Kidney epithelial cell (primary cell): ENCODE results near the gene HTR7. TPM values are rescaled to one million over a fixed set of nuclear protein-coding genes. Genes with fewer than 3 reads are reported as not detected.

ENCODE experiments used
- DNase-seq: peaks from one replicate; pipeline ENCODE4 v3.0.0-alpha.2; 2010; ENCODE audit warnings: low read depth
- H3K27me3 ChIP-seq: 2 replicates; pipeline ENCODE4 v1.6.0; 2011; ENCODE audit warnings: low read length; ENCODE audit not compliant: control insufficient read depth, insufficient read depth
- H3K36me3 ChIP-seq: 2 replicates; pipeline ENCODE4 v1.5.1; 2011; ENCODE audit warnings: low read length; ENCODE audit not compliant: control insufficient read depth, insufficient read depth
- H3K4me3 ChIP-seq: 2 replicates; pipeline ENCODE4 v1.5.1; 2011; ENCODE audit warnings: low read depth, mild to moderate bottlenecking, control low read depth, low read length
- total RNA-seq: library from RNA; depleted of rRNA; stranded (reverse); fragments of >200 nt; gene quantifications from 2 replicates; pipeline ENCODE4 v1.2.3, GENCODE V29; 2015
- TF ChIP-seq, protein P1 (sequence below): IDR thresholded peaks from 2 replicates; pipeline ENCODE4 v1.5.1; 2011; ENCODE audit warnings: mild to moderate bottlenecking, moderate library complexity, low read length, control low read depth, inconsistent platforms; ENCODE audit not compliant: insufficient read depth, poor library complexity, severe bottlenecking

The HTR7 gene
- total RNA-seq, 1 donor from 2014 or later, result 0.17 TPM

DNA sequence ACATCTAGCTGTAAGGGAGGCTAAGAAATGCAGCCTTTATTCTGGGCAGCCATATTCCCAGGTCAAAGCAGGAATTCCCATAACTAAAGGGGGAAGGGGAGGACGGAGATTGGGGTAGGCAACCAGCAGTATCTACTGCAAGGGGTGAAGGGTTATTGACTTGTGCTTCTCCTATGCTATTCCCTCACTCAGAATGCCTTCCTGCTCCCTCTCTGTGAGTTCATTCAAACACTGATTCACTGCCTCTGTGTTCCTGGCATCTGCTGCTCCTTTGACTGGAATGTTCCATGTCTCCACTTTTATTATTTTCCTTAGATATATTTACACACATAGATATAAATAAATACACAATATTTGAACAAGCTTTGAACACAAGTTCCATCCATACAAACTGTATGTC, 11.1 kb downstream of the HTR7 start:
- no peak for DNase-seq
- Histone ChIP-seq H3K4me3 (no peak overlapping the region), H3K36me3 (no peaks in the 10 kb centered on the region), H3K27me3 (no peaks in the 10 kb centered on the region)
- TF ChIP-seq, protein P1, sequence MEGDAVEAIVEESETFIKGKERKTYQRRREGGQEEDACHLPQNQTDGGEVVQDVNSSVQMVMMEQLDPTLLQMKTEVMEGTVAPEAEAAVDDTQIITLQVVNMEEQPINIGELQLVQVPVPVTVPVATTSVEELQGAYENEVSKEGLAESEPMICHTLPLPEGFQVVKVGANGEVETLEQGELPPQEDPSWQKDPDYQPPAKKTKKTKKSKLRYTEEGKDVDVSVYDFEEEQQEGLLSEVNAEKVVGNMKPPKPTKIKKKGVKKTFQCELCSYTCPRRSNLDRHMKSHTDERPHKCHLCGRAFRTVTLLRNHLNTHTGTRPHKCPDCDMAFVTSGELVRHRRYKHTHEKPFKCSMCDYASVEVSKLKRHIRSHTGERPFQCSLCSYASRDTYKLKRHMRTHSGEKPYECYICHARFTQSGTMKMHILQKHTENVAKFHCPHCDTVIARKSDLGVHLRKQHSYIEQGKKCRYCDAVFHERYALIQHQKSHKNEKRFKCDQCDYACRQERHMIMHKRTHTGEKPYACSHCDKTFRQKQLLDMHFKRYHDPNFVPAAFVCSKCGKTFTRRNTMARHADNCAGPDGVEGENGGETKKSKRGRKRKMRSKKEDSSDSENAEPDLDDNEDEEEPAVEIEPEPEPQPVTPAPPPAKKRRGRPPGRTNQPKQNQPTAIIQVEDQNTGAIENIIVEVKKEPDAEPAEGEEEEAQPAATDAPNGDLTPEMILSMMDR, result no peak

DNA sequence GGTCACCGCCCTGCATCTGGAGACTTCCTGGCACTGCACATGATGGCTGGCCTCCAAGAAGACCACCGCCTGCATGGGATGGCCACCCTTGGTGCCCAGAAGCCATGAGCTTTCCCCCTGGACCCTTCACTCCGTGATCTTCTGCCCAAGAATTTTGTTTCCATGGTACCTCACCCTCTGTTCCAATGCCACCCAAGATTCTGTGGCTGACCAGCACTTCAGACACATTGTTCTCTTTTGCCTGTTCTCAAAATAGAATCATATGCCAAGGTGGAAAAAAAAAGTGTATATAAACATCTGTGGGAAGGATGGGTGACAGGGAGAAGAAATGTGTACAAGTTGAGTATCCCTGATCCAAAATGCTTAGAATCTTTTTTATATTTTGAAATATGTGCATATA, 12.1 kb downstream of the HTR7 start:
- Histone ChIP-seq H3K27me3 (no peaks in the 10 kb centered on the region), H3K36me3 (no peaks in the 10 kb centered on the region), H3K4me3 (no peak overlapping the region)
- no peak for DNase-seq
- TF ChIP-seq, protein P1, result no peak

DNA sequence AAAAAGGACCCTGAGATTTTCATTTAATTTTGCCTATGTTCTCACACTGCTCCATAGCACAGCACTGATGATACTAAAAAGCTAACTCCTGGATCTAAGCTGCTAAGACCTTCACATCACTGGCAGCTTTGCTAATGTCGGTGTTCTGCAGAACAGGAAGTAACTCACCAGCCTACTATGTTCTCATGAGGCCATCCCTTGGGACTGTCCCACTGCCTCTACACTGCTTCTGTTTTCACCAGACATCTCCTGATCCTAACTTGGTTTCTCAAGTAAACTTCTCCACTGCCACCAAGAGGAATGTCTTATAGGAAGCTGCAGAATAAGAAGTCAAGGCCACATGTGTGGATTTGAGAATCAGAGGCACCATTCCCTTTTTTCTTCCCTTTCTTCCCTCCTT, 15.1 kb downstream of the HTR7 start:
- H3K4me3 ChIP-seq, result no peak overlapping the region
- no peak for DNase-seq
- H3K36me3 ChIP-seq, result no peaks in the 10 kb centered on the region
- no peaks in the 10 kb centered on the region for H3K27me3 ChIP-seq
- TF ChIP-seq, protein P1, result no peak

DNA sequence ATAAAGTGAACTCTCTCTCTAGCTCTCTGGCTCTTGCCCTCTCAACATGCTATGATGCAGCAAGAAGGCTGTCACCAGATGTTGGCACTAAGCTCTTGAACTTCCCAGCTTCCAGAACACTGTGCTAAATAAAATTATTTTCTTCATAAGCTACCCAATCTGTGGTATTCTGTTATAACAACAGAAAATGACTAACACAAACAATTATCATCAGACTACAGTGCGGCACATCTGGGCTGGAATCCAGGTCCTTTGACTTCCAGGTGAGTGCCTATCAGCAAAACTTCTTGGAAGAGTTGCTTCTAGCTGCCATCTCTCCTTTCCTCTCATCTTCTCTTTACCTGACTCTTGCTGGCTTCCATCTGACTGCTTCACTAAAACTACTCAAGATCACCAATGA, 20.4 kb downstream of the HTR7 start:
- Histone ChIP-seq H3K4me3 (no peak overlapping the region), H3K36me3 (no peaks in the 10 kb centered on the region), H3K27me3 (no peaks in the 10 kb centered on the region)
- DNase-seq, result no peak
- TF ChIP-seq, protein P1, result no peak

DNA sequence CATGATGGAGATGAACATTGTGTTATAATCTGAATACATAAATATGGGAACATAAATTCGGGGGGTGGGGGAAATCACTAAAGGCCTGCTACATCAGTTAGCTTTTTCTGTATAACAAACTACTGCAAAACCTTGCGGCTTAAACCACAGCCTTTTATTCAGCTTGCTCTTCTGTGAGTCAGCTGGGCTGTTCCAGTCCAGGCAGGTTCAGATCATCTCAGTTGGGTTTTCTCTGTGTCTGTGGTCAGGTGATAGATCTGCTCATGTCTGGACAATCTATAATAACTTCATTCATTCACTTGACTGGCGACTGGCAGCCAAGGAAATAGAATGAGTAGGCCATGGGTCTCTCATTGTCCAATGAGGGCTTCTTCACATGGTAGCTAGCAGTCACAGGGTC, 23.5 kb downstream of the HTR7 start:
- TF ChIP-seq, protein P1, result no peak
- H3K27me3 ChIP-seq, result no peaks in the 10 kb centered on the region
- DNase-seq, result no peak
- H3K36me3 ChIP-seq, result no peaks in the 10 kb centered on the region
- no peak overlapping the region for H3K4me3 ChIP-seq

DNA sequence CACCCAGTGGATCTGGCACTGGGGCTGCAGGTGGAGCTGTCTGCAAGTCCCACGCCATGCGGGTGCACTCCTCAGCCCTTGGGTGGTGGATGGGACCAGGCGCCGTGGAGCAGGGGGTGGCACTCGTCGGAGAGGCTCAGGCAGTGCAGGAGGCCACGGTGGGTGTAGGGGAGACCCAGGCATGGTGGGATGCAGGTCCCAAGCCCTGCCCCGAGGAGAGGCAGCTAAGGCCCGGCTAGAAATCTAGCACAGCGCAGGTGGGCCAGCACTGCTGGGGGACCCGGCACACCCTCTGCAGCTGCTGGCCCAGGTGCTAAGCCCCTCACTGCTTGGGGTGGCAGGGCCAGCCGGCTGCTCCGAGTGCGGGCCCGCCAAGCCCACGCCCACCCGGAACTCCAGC, 25.7 kb downstream of the HTR7 start:
- H3K4me3 ChIP-seq, result no peak overlapping the region
- DNase-seq, result no peak
- H3K36me3 ChIP-seq, result no peaks in the 10 kb centered on the region
- TF ChIP-seq, protein P1, result no peak
- no peaks in the 10 kb centered on the region for H3K27me3 ChIP-seq
